NCI-H69 (cell line): ENCODE measurements around the gene ISCU.
"Not testable (repeated sequence)": the region's sequence is repeated elsewhere in the genome, so short reads cannot be mapped to it uniquely, and the experiment has no call there.

Source experiments
- DNase-seq: peaks from one replicate; lab custom pipeline; 2025; lab: John Stamatoyannopoulos, UW

The ISCU gene

GRCh38 chr12:108543652-108544051 is 18.7 kb upstream of the ISCU start:
- DNase-seq = no peak

- no peak for DNase-seq
These were observed 14.7 kb upstream of the ISCU start for GRCh38 chr12:108547686-108548085.

GRCh38 chr12:108548954-108549521 is 13.4 kb upstream of the ISCU start:
- DNase-seq = no peak

GRCh38 chr12:108551535-108551934 is 10.9 kb upstream of the ISCU start:
- no peak for DNase-seq

- no peak for DNase-seq
These were observed 8.6 kb upstream of the ISCU start for GRCh38 chr12:108553799-108554198.

- not testable (repeated sequence) for DNase-seq
These were observed 7.0 kb upstream of the ISCU start for GRCh38 chr12:108555383-108555782.

- no peak for DNase-seq
These were observed 3.3 kb upstream of the ISCU start for GRCh38 chr12:108559007-108559655.

- DNase-seq = no peak
These were observed 2.6 kb upstream of the ISCU start for GRCh38 chr12:108559748-108560147.

GRCh38 chr12:108560321-108560721 is 2.1 kb upstream of the ISCU start:
- no peak for DNase-seq

GRCh38 chr12:108560752-108561719 is 1.4 kb upstream of the ISCU start, which contains the start of gene SART3:
SART3 (minus strand) TSS chr12:108561173; CDS start chr12:108561154, 19 bp downstream.
- peak; percentile 96 for DNase-seq

GRCh38 chr12:108561852-108562347 is 496 bp upstream of the ISCU start:
- peak; percentile 77 for DNase-seq

GRCh38 chr12:108563136-108563803 is 874 bp downstream of the ISCU start:
- peak; percentile 93 for DNase-seq

- no peak for DNase-seq
These were observed 1.4 kb downstream of the ISCU start for GRCh38 chr12:108563804-108564151.

GRCh38 chr12:108564724-108565123 is 2.3 kb downstream of the ISCU start:
- DNase-seq = peak; percentile 33

- no peak for DNase-seq
These were observed 2.8 kb downstream of the ISCU start for GRCh38 chr12:108565146-108565545.

GRCh38 chr12:108565976-108566375 is 3.6 kb downstream of the ISCU start:
- peak; percentile 97 for DNase-seq

- no peak for DNase-seq
These were observed 4.1 kb downstream of the ISCU start for GRCh38 chr12:108566452-108566851.

GRCh38 chr12:108567406-108568337 is 5.3 kb downstream of the ISCU start:
- no peak for DNase-seq

GRCh38 chr12:108568338-108569154 is 6.2 kb downstream of the ISCU start:
- no peak for DNase-seq
